ENCODE results near the gene CNOT2. TPM values are rescaled to one million over a fixed set of nuclear protein-coding genes. Genes with fewer than 3 reads are reported as not detected.
A peak's percentile ranks its signal among the peaks of the same experiment; 100 is the strongest.

CNOT2 gene
- total and polyA plus RNA-seq, 2 experiments from 2014 or later, result 110 to 152 TPM

DNA sequence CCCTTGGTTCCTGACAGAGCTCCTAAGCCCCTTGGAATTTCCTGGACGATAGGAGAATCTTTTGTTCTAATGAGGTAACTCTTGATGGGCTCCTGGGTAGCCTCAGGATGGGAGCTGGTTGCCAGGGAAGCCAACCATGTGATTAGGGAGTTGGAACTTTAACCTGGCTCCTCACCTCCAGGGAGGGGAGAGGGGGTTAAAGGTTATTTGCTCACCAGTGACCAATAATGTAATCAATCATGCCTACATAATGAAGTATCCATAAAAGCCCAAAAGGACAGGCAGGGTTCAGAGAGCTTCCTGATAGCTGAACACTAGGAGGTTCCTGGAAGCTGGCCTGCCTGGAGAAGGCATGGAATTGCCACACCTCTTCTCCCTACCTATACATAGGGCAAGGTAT lies 6.2 kb upstream of the CNOT2 start:
- H4K20me1 ChIP-seq (replicated peaks; ENCODE audit: insufficient read depth), result no peaks in the 10 kb centered on the region
- Mint-ChIP-seq H3K4me3 (no peak overlapping the region), H3K27ac (no peak overlapping the region), H3K4me1 (peaks cover 14% of the 10 kb centered on the region), H3K27me3 (ENCODE audit: insufficient read depth, low read depth, poor library complexity) (no peaks in the 10 kb centered on the region), H3K9me3 (peaks cover 16% of the 10 kb centered on the region), H3K36me3 (ENCODE audit: low read depth) (peaks cover 70% of the 10 kb centered on the region)
- TF ChIP-seq CREB1 (CRISPR knock-in tag; IDR thresholded peaks at IDR 0.05; ENCODE audit: low read depth), result no peak
- TF ChIP-seq EZH2 (IDR thresholded peaks at IDR 0.05; ENCODE audit: low read depth, unreplicated experiment), result no peak
- no peak for TF ChIP-seq JUNB (IDR thresholded peaks at IDR 0.05; ENCODE audit: unreplicated experiment)
- no peak for TF ChIP-seq ZNF462 (CRISPR knock-in tag; IDR thresholded peaks at IDR 0.05)
- peaks cover 20% of the 10 kb centered on the region for H3K79me2 ChIP-seq (replicated peaks; ENCODE audit: insufficient read depth)
- no peak overlapping the region for H3K27ac ChIP-seq (ENCODE audit: low read depth)
- peaks cover 7% of the 10 kb centered on the region; the same call in 1 of the 2 replicates for H3K4me1 ChIP-seq (ENCODE audit: insufficient read depth)
- no peak overlapping the region for H3K4me2 ChIP-seq
- H3K27me3 ChIP-seq (ENCODE audit: insufficient read depth), result no peaks in the 10 kb centered on the region
- no peak overlapping the region for H2AFZ ChIP-seq
- DNase-seq (ENCODE audit: low spot score), result peak; percentile 25
- no peaks in the 10 kb centered on the region for H3K9me2 ChIP-seq (ENCODE audit: insufficient read depth)
- no peaks in the 10 kb centered on the region for H3F3A ChIP-seq (replicated peaks; ENCODE audit: low read depth)
- no peak overlapping the region for H3K4me3 ChIP-seq
- no peaks in the 10 kb centered on the region for H3K36me3 ChIP-seq (ENCODE audit: insufficient read depth)
- no peak for ATAC-seq

- Mint-ChIP-seq H3K27ac (no peak overlapping the region), H3K36me3 (ENCODE audit: low read depth) (peaks cover 62% of the 10 kb centered on the region), H3K9me3 (peaks cover 8% of the 10 kb centered on the region; the same call in 2 of the 3 replicates), H3K4me1 (peaks cover 29% of the 10 kb centered on the region), H3K4me3 (peak overlapping the region; percentile 21; the same call in 1 of the 3 replicates), H3K27me3 (ENCODE audit: insufficient read depth, low read depth, poor library complexity) (peaks cover 8% of the 10 kb centered on the region)
- Histone ChIP-seq H3K27ac (ENCODE audit: low read depth) (no peak overlapping the region), H4K20me1 (replicated peaks; ENCODE audit: insufficient read depth) (no peaks in the 10 kb centered on the region), H2AFZ (no peak overlapping the region), H3K4me2 (no peak overlapping the region), H3K79me2 (replicated peaks; ENCODE audit: insufficient read depth) (peaks cover 46% of the 10 kb centered on the region), H3F3A (replicated peaks; ENCODE audit: low read depth) (0 out of 2 replicates have a peak, but pooled peaks cover 3% of the 10 kb centered on the region), H3K4me1 (ENCODE audit: insufficient read depth) (peaks cover 22% of the 10 kb centered on the region), H3K4me3 (no peak overlapping the region), H3K27me3 (ENCODE audit: insufficient read depth) (no peaks in the 10 kb centered on the region), H3K36me3 (ENCODE audit: insufficient read depth) (no peaks in the 10 kb centered on the region), H3K9me2 (ENCODE audit: insufficient read depth) (no peaks in the 10 kb centered on the region)
- ATAC-seq (no peak), DNase-seq (ENCODE audit: low spot score) (no peak)
- TF ChIP-seq ETS1 (IDR thresholded peaks at IDR 0.05), result no peak
- no peak for TF ChIP-seq ZNF331 (CRISPR knock-in tag; IDR thresholded peaks at IDR 0.05; ENCODE audit: low read depth)
- no peak for TF ChIP-seq NANOG (IDR thresholded peaks at IDR 0.05; ENCODE audit: borderline replicate concordance)
- no peak for TF ChIP-seq ZNF114 (CRISPR knock-in tag; IDR thresholded peaks at IDR 0.05)
- no peak for TF ChIP-seq POLR2AphosphoS5 (IDR thresholded peaks at IDR 0.05; ENCODE audit: low read depth)
- TF ChIP-seq JUNB (IDR thresholded peaks at IDR 0.05; ENCODE audit: unreplicated experiment), result no peak
- TF ChIP-seq, protein P1, sequence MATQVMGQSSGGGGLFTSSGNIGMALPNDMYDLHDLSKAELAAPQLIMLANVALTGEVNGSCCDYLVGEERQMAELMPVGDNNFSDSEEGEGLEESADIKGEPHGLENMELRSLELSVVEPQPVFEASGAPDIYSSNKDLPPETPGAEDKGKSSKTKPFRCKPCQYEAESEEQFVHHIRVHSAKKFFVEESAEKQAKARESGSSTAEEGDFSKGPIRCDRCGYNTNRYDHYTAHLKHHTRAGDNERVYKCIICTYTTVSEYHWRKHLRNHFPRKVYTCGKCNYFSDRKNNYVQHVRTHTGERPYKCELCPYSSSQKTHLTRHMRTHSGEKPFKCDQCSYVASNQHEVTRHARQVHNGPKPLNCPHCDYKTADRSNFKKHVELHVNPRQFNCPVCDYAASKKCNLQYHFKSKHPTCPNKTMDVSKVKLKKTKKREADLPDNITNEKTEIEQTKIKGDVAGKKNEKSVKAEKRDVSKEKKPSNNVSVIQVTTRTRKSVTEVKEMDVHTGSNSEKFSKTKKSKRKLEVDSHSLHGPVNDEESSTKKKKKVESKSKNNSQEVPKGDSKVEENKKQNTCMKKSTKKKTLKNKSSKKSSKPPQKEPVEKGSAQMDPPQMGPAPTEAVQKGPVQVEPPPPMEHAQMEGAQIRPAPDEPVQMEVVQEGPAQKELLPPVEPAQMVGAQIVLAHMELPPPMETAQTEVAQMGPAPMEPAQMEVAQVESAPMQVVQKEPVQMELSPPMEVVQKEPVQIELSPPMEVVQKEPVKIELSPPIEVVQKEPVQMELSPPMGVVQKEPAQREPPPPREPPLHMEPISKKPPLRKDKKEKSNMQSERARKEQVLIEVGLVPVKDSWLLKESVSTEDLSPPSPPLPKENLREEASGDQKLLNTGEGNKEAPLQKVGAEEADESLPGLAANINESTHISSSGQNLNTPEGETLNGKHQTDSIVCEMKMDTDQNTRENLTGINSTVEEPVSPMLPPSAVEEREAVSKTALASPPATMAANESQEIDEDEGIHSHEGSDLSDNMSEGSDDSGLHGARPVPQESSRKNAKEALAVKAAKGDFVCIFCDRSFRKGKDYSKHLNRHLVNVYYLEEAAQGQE (IDR thresholded peaks at IDR 0.05; ENCODE audit: unreplicated experiment), result no peak
- no peak for TF ChIP-seq EZH2 (IDR thresholded peaks at IDR 0.05; ENCODE audit: low read depth, unreplicated experiment)
Measured at GRCh38 chr12:70240673-70241072, 2.6 kb upstream of the CNOT2 start.
